ENCODE results near the gene PACRG.
A peak's percentile ranks its signal among the peaks of the same experiment; 100 is the strongest.
"Not testable (repeated sequence)": the region's sequence is repeated elsewhere in the genome, so short reads cannot be mapped to it uniquely, and the experiment has no call there.

PACRG gene
- total RNA-seq = 0.13 to 0.15 reads per million in 2 donors

- peak; percentile 94 for DNase-seq
These were observed at the start of gene PACRG, which contains the start of gene PRKN for GRCh38 chr6:162727322-162728182. Gene PACRG (plus strand): TSS chr6:162727974. Gene PRKN (minus strand): TSS chr6:162727766.

GRCh38 chr6:162678896-162679295 is 48.9 kb upstream of the PACRG start:
- DNase-seq = not testable (repeated sequence)

DNA sequence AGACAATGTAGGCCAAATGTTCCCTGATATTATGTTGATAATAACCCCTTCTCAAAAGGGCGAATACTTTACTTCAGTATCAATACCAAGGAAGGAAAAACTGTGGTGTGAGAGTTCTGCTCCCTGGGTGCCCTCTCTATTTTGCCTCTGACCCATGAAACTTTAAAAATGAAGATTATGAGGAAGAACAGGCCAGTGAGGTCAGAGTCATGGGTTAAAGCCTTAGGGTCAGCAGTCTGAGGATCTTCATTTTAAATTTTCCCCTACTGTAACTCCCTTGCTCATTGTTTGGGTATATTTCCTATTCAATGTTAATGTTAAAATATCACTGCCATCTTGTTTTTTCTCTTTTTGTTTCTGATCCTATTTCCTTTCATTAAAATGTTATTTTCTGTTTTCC is 48.1 kb upstream of the PACRG start:
- DNase-seq = no peak

GRCh38 chr6:162680367-162680766 is 47.4 kb upstream of the PACRG start:
- DNase-seq = no peak

- DNase-seq = no peak
These were observed 46.9 kb upstream of the PACRG start for GRCh38 chr6:162680871-162681270.

GRCh38 chr6:162681447-162681846 is 46.3 kb upstream of the PACRG start:
- DNase-seq = no peak

- no peak for DNase-seq
These were observed 44.6 kb upstream of the PACRG start for GRCh38 chr6:162683135-162683534.

GRCh38 chr6:162684052-162684451 is 43.7 kb upstream of the PACRG start:
- DNase-seq = no peak

- DNase-seq = no peak
These were observed 42.8 kb upstream of the PACRG start for GRCh38 chr6:162684961-162685360.

DNA sequence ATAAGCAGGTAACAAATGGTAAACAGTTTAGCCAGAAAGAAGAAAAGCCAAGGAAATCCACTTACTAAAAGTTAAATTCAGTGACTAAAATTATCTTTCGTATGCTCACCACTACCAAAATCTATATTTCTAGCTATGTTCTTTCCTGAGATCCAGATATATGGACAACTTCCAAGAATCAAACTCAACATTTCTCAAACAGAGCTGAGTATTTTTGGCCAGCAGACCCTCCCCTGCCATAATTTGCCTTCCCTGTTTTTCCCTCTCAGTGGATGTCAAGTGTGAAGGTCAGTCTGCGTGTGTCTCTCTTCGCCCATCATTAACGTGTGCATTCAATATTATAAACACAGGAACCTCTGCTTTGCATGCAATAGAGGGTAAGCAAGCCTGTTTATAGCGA is 42.2 kb upstream of the PACRG start:
- no peak for DNase-seq

GRCh38 chr6:162688751-162689345 is 38.9 kb upstream of the PACRG start:
- no peak for DNase-seq

DNA sequence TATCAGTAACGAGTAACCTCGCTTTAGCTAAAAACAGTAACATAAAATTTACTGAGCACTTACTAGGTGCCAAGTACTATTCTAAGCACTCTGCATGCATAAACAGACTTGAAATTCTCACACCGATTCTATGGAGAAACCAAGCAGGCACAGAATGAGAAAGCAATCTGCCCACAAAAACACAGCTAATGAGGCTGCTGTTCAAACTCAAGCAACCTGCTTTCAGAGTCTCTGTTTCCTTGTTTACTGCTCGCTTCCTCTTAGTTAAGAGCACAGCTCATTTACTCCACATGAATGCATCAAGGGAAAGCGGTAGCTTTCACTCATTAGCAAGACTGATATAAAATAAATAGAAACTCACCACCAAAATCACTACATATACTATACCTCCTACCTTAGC is 37.6 kb upstream of the PACRG start:
- no peak for DNase-seq

- DNase-seq = no peak
These were observed 29.8 kb upstream of the PACRG start for GRCh38 chr6:162697872-162698403.

DNA sequence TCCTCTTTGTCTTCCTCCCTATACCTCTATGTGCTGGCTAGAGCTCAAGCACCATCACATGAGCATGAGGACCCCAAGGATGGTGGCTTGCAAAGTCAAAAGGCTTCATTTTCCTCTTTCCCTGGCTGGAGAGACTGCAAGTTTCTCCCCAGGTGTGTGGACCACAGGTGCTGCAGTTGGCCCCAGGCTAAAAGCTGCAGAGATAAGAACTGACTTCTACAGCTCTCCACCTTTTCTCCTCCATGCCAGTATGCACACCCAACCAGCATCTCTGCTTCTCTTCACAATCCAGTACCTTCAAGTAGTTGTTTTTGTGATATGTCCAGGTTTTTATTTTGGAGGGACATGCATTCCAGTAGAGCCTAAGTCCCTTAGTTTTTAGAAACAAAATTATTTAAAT is 29.3 kb upstream of the PACRG start:
- no peak for DNase-seq

DNA sequence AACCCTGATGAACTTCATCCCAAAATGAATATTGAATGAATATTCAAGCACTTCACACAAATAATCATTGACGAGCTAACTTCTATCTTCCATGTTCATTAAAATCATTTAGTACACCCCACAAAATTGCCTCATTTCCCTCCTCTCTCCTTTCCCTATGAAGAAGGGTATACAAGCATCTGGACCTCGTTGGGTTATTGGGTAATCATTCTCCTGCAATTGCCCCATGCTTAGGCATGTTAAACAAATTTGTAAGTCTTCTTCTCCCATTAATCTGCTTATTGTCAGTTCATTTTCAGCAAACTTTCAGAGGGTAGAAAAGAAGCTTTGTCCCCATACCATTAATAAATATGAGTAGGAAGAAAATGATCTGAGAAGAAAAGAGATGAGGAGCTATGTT is 27.8 kb upstream of the PACRG start:
- no peak for DNase-seq

DNA sequence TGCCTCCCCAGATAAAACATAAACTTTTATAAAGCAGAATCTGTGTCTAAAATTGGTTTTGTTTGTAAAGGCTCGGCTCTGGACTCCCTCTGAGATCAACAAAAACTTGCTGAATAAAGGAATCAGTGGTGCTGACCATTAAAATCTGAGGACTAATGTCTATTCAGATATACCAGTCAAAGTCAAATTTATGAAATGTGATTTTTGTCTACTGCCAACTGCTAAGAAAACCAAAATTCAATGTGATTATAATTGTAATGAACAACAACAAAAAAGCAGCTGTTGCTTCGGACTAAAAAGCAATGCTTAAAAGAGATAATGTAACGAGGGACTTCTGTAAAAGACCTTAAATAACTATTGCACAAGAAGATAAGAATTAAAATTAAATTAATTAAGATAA is 26.8 kb upstream of the PACRG start:
- DNase-seq = no peak

DNA sequence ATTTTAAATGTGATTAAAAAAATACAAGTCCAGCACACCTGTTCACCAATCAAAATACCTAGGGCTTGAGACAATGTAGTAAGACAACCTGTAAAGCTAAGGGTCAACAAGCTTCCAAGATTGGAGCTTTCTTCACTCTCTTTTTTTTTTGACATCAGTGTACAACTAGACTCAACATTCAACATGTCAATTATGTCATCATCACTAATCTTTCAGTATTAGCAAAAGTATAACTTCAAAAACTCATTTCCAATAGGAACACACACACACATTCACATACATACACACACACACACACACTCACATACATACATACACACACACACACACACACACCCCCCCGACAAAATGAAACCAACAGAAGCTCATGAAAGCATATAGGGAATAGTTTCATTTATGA is 26.2 kb upstream of the PACRG start:
- DNase-seq = no peak

DNA sequence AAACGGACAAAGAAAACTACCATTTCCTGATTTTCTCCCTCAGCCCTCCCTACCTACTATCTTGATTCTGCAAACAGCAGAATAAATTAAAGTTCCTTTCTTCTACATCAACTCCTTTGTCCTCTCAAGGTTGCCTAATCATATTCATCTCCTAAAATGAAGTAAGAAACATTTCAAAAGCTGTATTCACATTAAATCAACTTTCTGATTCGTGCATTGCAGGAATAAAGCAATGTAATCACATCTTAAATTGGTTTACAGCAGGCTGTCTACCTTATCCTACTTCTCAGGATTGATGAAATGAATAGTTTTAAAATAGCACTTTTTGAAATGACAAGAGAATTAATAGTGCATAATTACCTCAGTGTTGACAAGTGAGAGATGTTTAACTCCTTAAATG is 25.3 kb upstream of the PACRG start:
- DNase-seq = no peak

DNA sequence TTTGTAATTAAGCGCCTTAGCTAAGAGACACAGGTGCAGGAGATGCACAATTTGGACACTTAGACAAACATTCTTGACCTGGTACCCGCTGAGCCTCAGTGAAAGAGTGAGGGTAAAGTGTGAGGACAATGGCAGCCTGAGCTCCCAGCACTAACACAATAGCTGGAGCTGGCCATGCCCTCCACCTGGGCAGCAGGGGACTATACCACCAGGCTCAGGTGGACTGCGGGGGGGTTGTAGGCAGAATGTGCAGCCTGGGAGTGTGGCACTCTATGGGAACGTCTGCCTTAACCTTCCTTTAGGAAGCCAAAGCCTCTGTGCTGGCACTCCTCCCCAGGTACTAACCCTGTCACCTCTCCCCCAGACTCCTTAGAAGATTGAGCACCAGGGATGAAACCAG is 23.8 kb upstream of the PACRG start:
- DNase-seq = no peak

DNA sequence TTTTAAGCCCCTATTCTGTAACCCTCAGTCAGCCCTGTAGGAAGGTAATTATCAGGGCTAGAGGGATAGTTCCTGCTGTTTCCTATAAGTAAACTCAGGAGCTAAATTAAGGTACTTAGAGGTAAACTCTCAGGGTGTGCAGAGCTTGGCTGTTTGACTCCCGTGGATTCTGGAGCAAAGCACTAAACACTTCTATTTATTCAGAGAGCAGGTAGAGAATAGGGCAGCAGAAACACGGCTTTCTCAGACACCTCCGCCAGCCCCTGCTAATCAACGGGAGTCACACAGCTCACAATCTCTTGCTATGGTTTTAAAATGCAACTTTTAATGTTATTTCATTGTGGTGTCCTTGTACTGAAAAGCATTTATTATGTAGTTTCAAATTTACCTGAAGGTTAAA is 22.0 kb upstream of the PACRG start:
- DNase-seq = no peak

DNA sequence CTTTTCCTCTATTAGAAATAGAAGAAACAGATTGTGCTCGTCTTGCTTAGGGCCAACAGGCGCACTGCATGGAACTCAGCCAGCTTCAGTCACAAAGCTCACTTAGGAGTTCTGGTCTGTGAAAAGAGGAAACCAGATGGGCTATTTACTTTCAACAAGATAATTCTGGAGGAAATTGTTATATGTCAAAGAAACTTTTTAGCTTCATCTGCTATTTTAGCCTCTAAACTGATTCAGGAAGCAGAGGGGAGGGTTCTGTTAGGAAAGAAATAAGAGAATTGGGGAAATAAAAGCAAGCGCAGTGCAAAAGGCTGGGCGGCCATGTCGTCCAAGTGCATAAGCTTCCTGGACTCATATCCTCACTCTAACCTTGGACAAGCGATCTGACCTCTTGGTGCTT is 21.5 kb upstream of the PACRG start:
- DNase-seq = no peak

DNA sequence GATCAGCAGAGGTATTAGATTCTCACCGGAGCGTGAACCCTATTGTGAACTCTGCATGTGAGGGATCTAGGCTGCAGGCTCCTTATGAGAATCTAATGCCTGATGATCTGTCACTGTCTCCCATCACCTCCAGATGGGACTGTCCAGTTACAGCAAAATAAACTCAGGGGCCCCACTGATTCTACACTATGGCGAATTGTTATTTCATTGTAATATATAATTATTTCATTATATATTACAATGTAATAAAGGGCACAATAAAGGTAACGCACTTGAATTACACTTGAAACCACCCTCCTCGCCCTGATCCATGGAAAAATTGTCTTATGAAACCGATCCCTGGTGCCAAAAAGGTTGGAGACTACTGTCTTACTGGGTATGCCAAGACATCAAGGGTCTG is 18.8 kb upstream of the PACRG start:
- DNase-seq = no peak

GRCh38 chr6:162709431-162709830 is 18.3 kb upstream of the PACRG start:
- DNase-seq = no peak

DNA sequence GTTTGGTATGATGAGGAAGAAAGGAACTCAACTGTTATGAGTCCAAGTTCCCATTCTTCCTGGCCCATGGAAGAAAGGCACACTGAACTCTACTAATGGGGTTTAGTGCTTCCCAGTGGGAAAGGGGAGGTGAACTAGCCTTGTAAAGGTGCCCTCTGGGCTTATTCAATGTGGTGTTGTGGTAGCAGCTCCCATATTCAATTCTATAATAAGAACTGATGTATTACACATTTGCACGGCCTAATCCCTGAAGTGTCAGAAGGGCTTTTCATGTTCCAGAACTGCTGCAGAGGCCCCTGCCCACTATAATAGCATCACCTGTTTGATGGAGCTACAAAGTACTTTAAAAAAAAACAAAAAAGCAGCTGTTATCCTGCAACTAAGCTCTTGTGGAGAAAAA is 17.4 kb upstream of the PACRG start:
- DNase-seq = no peak

Data from activated gamma-delta T cell (primary cell).